Esophagus muscularis mucosa (tissue), 4 donors: Measurements from ENCODE around the gene PEA15. TPM values are rescaled to one million over a fixed set of nuclear protein-coding genes. Genes with fewer than 3 reads are reported as not detected.

Experiments
- DNase-seq: peaks from one replicate; pipeline ENCODE4 v3.0.0-alpha.2; 2017; ENCODE audit errors: extremely low spot score
- H3K27ac ChIP-seq, 4 donors: fragments of 200-600 bp; sonication (generic); replicated peaks in 1 of 4; 1 replicate in 3 of 4; 2 replicates in 1 of 4; pipeline ENCODE4 v1.5.1; 2016 to 2019; ENCODE audit warnings: mild to moderate bottlenecking in 1 of 4
- H3K27me3 ChIP-seq, 4 donors: fragments of 200-600 bp; sonication (generic); one replicate each; pipeline versions ENCODE4 v1.5.1 to v1.6.0; 2016 to 2019
- H3K36me3 ChIP-seq, 4 donors: fragments of 200-600 bp; sonication (generic); one replicate each; pipeline ENCODE4 v1.5.1; 2016 to 2019
- H3K4me1 ChIP-seq, 4 donors: fragments of 200-600 bp; sonication (generic); one replicate each; pipeline ENCODE4 v1.5.1; 2016 to 2019
- H3K4me3 ChIP-seq, 4 donors: fragments of 200-600 bp; sonication (generic); 1 replicate in 2 of 4; 2 replicates in 2 of 4; pipeline ENCODE4 v1.5.1; 2016 to 2019; ENCODE audit warnings: mild to moderate bottlenecking in 4 of 4, moderate library complexity in 1 of 4
- H3K9me3 ChIP-seq, 4 donors: fragments of 200-600 bp; sonication (generic); 1 replicate in 3 of 4; 2 replicates in 1 of 4; pipeline ENCODE4 v1.5.1; 2016 to 2019
- CTCF ChIP-seq, 3 experiments: fragments of 200-600 bp in 2 of 3; fragments of 450-650 bp in 1 of 3; sonication (generic) in 2 of 3; IDR thresholded peaks; one replicate each; pipeline ENCODE4 v1.5.1; 2017 to 2019; ENCODE audit warnings: antibody characterized with exemption in 3 of 3, mild to moderate bottlenecking in 2 of 3, moderate library complexity in 1 of 3
- EP300 ChIP-seq: sonication (generic); formaldehyde crosslinking; IDR thresholded peaks from one replicate; pipeline ENCODE4 v1.6.1; 2017; ENCODE audit warnings: antibody characterized with exemption
- POLR2A ChIP-seq: fragments of 450-650 bp; IDR thresholded peaks from one replicate; pipeline ENCODE4 v1.6.1; 2017; ENCODE audit warnings: antibody characterized with exemption, moderate library complexity, mild to moderate bottlenecking, low read depth
- POLR2AphosphoS5 ChIP-seq, 2 donors: sonication (generic); formaldehyde crosslinking; IDR thresholded peaks; one replicate each; pipeline ENCODE4 v1.6.1; 2017; ENCODE audit warnings: antibody characterized with exemption in 2 of 2
- WGBS: methylation state at CpG from one replicate; pipeline ENCODE4 v1.1.5; 2018; 5-methylcytosine and 5-hydroxymethylcytosine counted together
- intact Hi-C: fragments of 100-400 bp; cut with DNase I; formaldehyde crosslinking; loops from one replicate; pipeline ENCODE4 v1.15.1; 2023
- total RNA-seq, 4 donors: library from RNA; depleted of rRNA; stranded (reverse); fragments of >200 nt; gene quantifications; one replicate each; pipeline versions ENCODE4 v1.1.0 to v1.2.1, GENCODE V29; 2016

Gene PEA15
- total RNA-seq, 4 donors from 2014 or later, result 161 to 286 (median 239) TPM

- Histone ChIP-seq H3K27me3 (no peaks in the 10 kb centered on the region), H3K36me3 (peaks cover 52 to 99% (median 74%) of the 10 kb centered on the region in 4 donors), H3K4me3 (no peak overlapping the region), H3K4me1 (peaks cover 0 to 16% (median 2%) of the 10 kb centered on the region in 4 donors), H3K27ac (no peak overlapping the region), H3K9me3 (no peaks in the 10 kb centered on the region)
- WGBS, result 89% methylated on average over 5 of the region's 5 CpGs
- no peak for DNase-seq
- TF ChIP-seq POLR2A (no peak), CTCF (IDR thresholded peaks at IDR 0.05) (no peak), EP300 (no peak), POLR2AphosphoS5 (IDR thresholded peaks at IDR 0.05) (no peak)
- intact Hi-C loops, result no loop called here
These were observed 31.6 kb downstream of the PEA15 start for GRCh38 chr1:160236806-160237205.

- no peak for DNase-seq
- Histone ChIP-seq H3K4me3 (no peak overlapping the region), H3K4me1 (peaks cover 0 to 18% (median 2%) of the 10 kb centered on the region in 4 donors), H3K27me3 (no peaks in the 10 kb centered on the region), H3K9me3 (no peaks in the 10 kb centered on the region), H3K36me3 (peaks cover 45 to 99% (median 71%) of the 10 kb centered on the region in 4 donors), H3K27ac (no peak overlapping the region)
- intact Hi-C loops, result no loop called here
- WGBS, result 97% methylated on average over 2 of the region's 2 CpGs
- TF ChIP-seq POLR2A, result no peak
- no peak for TF ChIP-seq CTCF (IDR thresholded peaks at IDR 0.05)
- TF ChIP-seq POLR2AphosphoS5 (IDR thresholded peaks at IDR 0.05), result no peak
- TF ChIP-seq EP300, result no peak
These were observed 32.4 kb downstream of the PEA15 start for GRCh38 chr1:160237558-160237957.

- WGBS, result 85% methylated on average over 5 of the region's 5 CpGs
- Histone ChIP-seq H3K27ac (no peak overlapping the region), H3K4me3 (no peak overlapping the region), H3K4me1 (peaks cover 6 to 25% (median 9%) of the 10 kb centered on the region in 4 donors), H3K9me3 (no peaks in the 10 kb centered on the region), H3K36me3 (peaks cover 45 to 99% (median 72%) of the 10 kb centered on the region in 4 donors), H3K27me3 (no peaks in the 10 kb centered on the region)
- DNase-seq, result no peak
- TF ChIP-seq POLR2AphosphoS5 (IDR thresholded peaks at IDR 0.05) (no peak), POLR2A (no peak), CTCF (IDR thresholded peaks at IDR 0.05) (no peak), EP300 (no peak)
- intact Hi-C loops, result no loop called here
These were observed 33.2 kb downstream of the PEA15 start for GRCh38 chr1:160238408-160238807.

- DNase-seq, result no peak
- intact Hi-C loops, result no loop called here
- 96% methylated on average over 19 of the region's 24 CpGs for WGBS
- Histone ChIP-seq H3K4me3 (no peak overlapping the region), H3K27me3 (no peaks in the 10 kb centered on the region), H3K27ac (no peak overlapping the region), H3K4me1 (peaks cover 17 to 27% (median 19%) of the 10 kb centered on the region in 4 donors), H3K36me3 (peaks cover 45 to 92% (median 66%) of the 10 kb centered on the region in 4 donors), H3K9me3 (no peaks in the 10 kb centered on the region)
- TF ChIP-seq POLR2A, result no peak
- TF ChIP-seq EP300, result no peak
- no peak for TF ChIP-seq POLR2AphosphoS5 (IDR thresholded peaks at IDR 0.05)
- TF ChIP-seq CTCF (IDR thresholded peaks at IDR 0.05), result no peak
These were observed 34.6 kb downstream of the PEA15 start for GRCh38 chr1:160239582-160240299.
